Measurements from ENCODE around the gene GUCY1A2.

The GUCY1A2 gene

GRCh38 chr11:106761240-106761639 is 257.0 kb downstream of the GUCY1A2 start:
- peaks cover 11% of the 10 kb centered on the region; the same call in 1 of the 2 replicates for H3K4me1 ChIP-seq (ENCODE audit: insufficient read depth, low read length)
- H3K36me3 ChIP-seq (ENCODE audit: insufficient read depth, low read length): no peaks in the 10 kb centered on the region
- no peak overlapping the region for H3K9ac ChIP-seq (ENCODE audit: low read depth, low read length)
- H3K9me3 ChIP-seq (ENCODE audit: control insufficient read depth, insufficient read depth, low read length): no peaks in the 10 kb centered on the region

- no peak overlapping the region for H3K9ac ChIP-seq (ENCODE audit: low read depth, low read length)
- H3K36me3 ChIP-seq (ENCODE audit: insufficient read depth, low read length): no peaks in the 10 kb centered on the region
- H3K4me1 ChIP-seq (ENCODE audit: insufficient read depth, low read length): no peaks in the 10 kb centered on the region
- H3K9me3 ChIP-seq (ENCODE audit: control insufficient read depth, insufficient read depth, low read length): no peaks in the 10 kb centered on the region
Measured at GRCh38 chr11:106748059-106748458, 270.2 kb downstream of the GUCY1A2 start.

- Histone ChIP-seq H3K9me3 (ENCODE audit: control insufficient read depth, insufficient read depth, low read length) (no peaks in the 10 kb centered on the region), H3K36me3 (ENCODE audit: insufficient read depth, low read length) (no peaks in the 10 kb centered on the region), H3K4me1 (ENCODE audit: insufficient read depth, low read length) (no peaks in the 10 kb centered on the region), H3K9ac (ENCODE audit: low read depth, low read length) (no peak overlapping the region)
Measured at GRCh38 chr11:106745941-106746340, 272.3 kb downstream of the GUCY1A2 start.

- Histone ChIP-seq H3K9me3 (ENCODE audit: control insufficient read depth, insufficient read depth, low read length) (no peaks in the 10 kb centered on the region), H3K36me3 (ENCODE audit: insufficient read depth, low read length) (no peaks in the 10 kb centered on the region), H3K4me1 (ENCODE audit: insufficient read depth, low read length) (no peaks in the 10 kb centered on the region), H3K9ac (ENCODE audit: low read depth, low read length) (no peak overlapping the region)
Measured at GRCh38 chr11:106733635-106734034, 284.6 kb downstream of the GUCY1A2 start.

GRCh38 chr11:106728859-106729258 is 289.4 kb downstream of the GUCY1A2 start:
- H3K9ac ChIP-seq (ENCODE audit: low read depth, low read length): no peak overlapping the region
- H3K9me3 ChIP-seq (ENCODE audit: control insufficient read depth, insufficient read depth, low read length): no peaks in the 10 kb centered on the region
- no peaks in the 10 kb centered on the region for H3K36me3 ChIP-seq (ENCODE audit: insufficient read depth, low read length)
- no peaks in the 10 kb centered on the region; the same call in 1 of the 2 replicates for H3K4me1 ChIP-seq (ENCODE audit: insufficient read depth, low read length)

- no peaks in the 10 kb centered on the region for H3K9me3 ChIP-seq (ENCODE audit: control insufficient read depth, insufficient read depth, low read length)
- no peaks in the 10 kb centered on the region for H3K36me3 ChIP-seq (ENCODE audit: insufficient read depth, low read length)
Measured at GRCh38 chr11:106728379-106728778, 289.9 kb downstream of the GUCY1A2 start.

GRCh38 chr11:106727256-106727655 is 291.0 kb downstream of the GUCY1A2 start:
- no peak overlapping the region for H3K9ac ChIP-seq (ENCODE audit: low read depth, low read length)
- no peaks in the 10 kb centered on the region; the same call in 1 of the 2 replicates for H3K4me1 ChIP-seq (ENCODE audit: insufficient read depth, low read length)
- no peaks in the 10 kb centered on the region for H3K36me3 ChIP-seq (ENCODE audit: insufficient read depth, low read length)
- no peaks in the 10 kb centered on the region for H3K9me3 ChIP-seq (ENCODE audit: control insufficient read depth, insufficient read depth, low read length)

More at GRCh38 chr11:106728379-106728778, 289.9 kb downstream of the GUCY1A2 start:
- no peak overlapping the region for H3K9ac ChIP-seq (ENCODE audit: low read depth, low read length)
- no peaks in the 10 kb centered on the region; the same call in 1 of the 2 replicates for H3K4me1 ChIP-seq (ENCODE audit: insufficient read depth, low read length)

GRCh38 chr11:106724293-106724892 is 293.9 kb downstream of the GUCY1A2 start:
- no peaks in the 10 kb centered on the region for H3K36me3 ChIP-seq (ENCODE audit: insufficient read depth, low read length)
- no peak overlapping the region for H3K9ac ChIP-seq (ENCODE audit: low read depth, low read length)
- no peaks in the 10 kb centered on the region for H3K9me3 ChIP-seq (ENCODE audit: control insufficient read depth, insufficient read depth, low read length)
- no peaks in the 10 kb centered on the region; the same call in 1 of the 2 replicates for H3K4me1 ChIP-seq (ENCODE audit: insufficient read depth, low read length)

GRCh38 chr11:106723071-106723470 is 295.2 kb downstream of the GUCY1A2 start:
- H3K4me1 ChIP-seq (ENCODE audit: insufficient read depth, low read length): no peaks in the 10 kb centered on the region; the same call in 1 of the 2 replicates
- no peaks in the 10 kb centered on the region for H3K36me3 ChIP-seq (ENCODE audit: insufficient read depth, low read length)
- H3K9me3 ChIP-seq (ENCODE audit: control insufficient read depth, insufficient read depth, low read length): no peaks in the 10 kb centered on the region
- no peak overlapping the region for H3K9ac ChIP-seq (ENCODE audit: low read depth, low read length)

- H3K4me1 ChIP-seq (ENCODE audit: insufficient read depth, low read length): no peaks in the 10 kb centered on the region
- no peak overlapping the region for H3K9ac ChIP-seq (ENCODE audit: low read depth, low read length)
Measured at GRCh38 chr11:106717222-106717621, 301.1 kb downstream of the GUCY1A2 start.

GRCh38 chr11:106714199-106714598 is 304.1 kb downstream of the GUCY1A2 start:
- H3K4me1 ChIP-seq (ENCODE audit: insufficient read depth, low read length): no peaks in the 10 kb centered on the region
- H3K9ac ChIP-seq (ENCODE audit: low read depth, low read length): no peak overlapping the region

More at GRCh38 chr11:106717222-106717621, 301.1 kb downstream of the GUCY1A2 start:
- no peaks in the 10 kb centered on the region for H3K9me3 ChIP-seq (ENCODE audit: control insufficient read depth, insufficient read depth, low read length)
- no peaks in the 10 kb centered on the region for H3K36me3 ChIP-seq (ENCODE audit: insufficient read depth, low read length)

GRCh38 chr11:106708348-106708747 is 309.9 kb downstream of the GUCY1A2 start:
- H3K9me3 ChIP-seq (ENCODE audit: control insufficient read depth, insufficient read depth, low read length): no peaks in the 10 kb centered on the region
- H3K4me1 ChIP-seq (ENCODE audit: insufficient read depth, low read length): no peaks in the 10 kb centered on the region
- H3K9ac ChIP-seq (ENCODE audit: low read depth, low read length): no peak overlapping the region
- no peaks in the 10 kb centered on the region for H3K36me3 ChIP-seq (ENCODE audit: insufficient read depth, low read length)

More at GRCh38 chr11:106714199-106714598, 304.1 kb downstream of the GUCY1A2 start:
- no peaks in the 10 kb centered on the region for H3K9me3 ChIP-seq (ENCODE audit: control insufficient read depth, insufficient read depth, low read length)
- no peaks in the 10 kb centered on the region for H3K36me3 ChIP-seq (ENCODE audit: insufficient read depth, low read length)

GRCh38 chr11:106706355-106706754 is 311.9 kb downstream of the GUCY1A2 start:
- no peak overlapping the region for H3K9ac ChIP-seq (ENCODE audit: low read depth, low read length)
- no peaks in the 10 kb centered on the region for H3K36me3 ChIP-seq (ENCODE audit: insufficient read depth, low read length)

GRCh38 chr11:106702805-106703204 is 315.5 kb downstream of the GUCY1A2 start:
- H3K4me1 ChIP-seq (ENCODE audit: insufficient read depth, low read length): no peaks in the 10 kb centered on the region
- no peaks in the 10 kb centered on the region for H3K36me3 ChIP-seq (ENCODE audit: insufficient read depth, low read length)
- no peaks in the 10 kb centered on the region for H3K9me3 ChIP-seq (ENCODE audit: control insufficient read depth, insufficient read depth, low read length)
- H3K9ac ChIP-seq (ENCODE audit: low read depth, low read length): no peak overlapping the region

More at GRCh38 chr11:106706355-106706754, 311.9 kb downstream of the GUCY1A2 start:
- Histone ChIP-seq H3K9me3 (ENCODE audit: control insufficient read depth, insufficient read depth, low read length) (no peaks in the 10 kb centered on the region), H3K4me1 (ENCODE audit: insufficient read depth, low read length) (no peaks in the 10 kb centered on the region)

- no peaks in the 10 kb centered on the region for H3K9me3 ChIP-seq (ENCODE audit: control insufficient read depth, insufficient read depth, low read length)
- H3K9ac ChIP-seq (ENCODE audit: low read depth, low read length): no peak overlapping the region
- H3K4me1 ChIP-seq (ENCODE audit: insufficient read depth, low read length): no peaks in the 10 kb centered on the region
- H3K36me3 ChIP-seq (ENCODE audit: insufficient read depth, low read length): no peaks in the 10 kb centered on the region
Measured at GRCh38 chr11:106697058-106697457, 321.2 kb downstream of the GUCY1A2 start.

All from ES-I3 (cell line).